ENCODE measurements around the gene MN1. TPM values are rescaled to one million over a fixed set of nuclear protein-coding genes. Genes with fewer than 3 reads are reported as not detected.

Gene MN1
- total RNA-seq, 4 donors from 2014 or later, result 0.53 to 2.8 (median 1.5) TPM

GRCh38 chr22:27698813-27699212 lies 102.7 kb downstream of the MN1 start:
- Histone ChIP-seq H3K27ac (no peak overlapping the region), H3K36me3 (no peaks in the 10 kb centered on the region), H3K4me3 (no peak overlapping the region), H3K27me3 (no peaks in the 10 kb centered on the region), H3K9me3 (peaks cover 0 to 9% (median 0%) of the 10 kb centered on the region in 4 donors), H3K4me1 (no peaks in the 10 kb centered on the region)
- TF ChIP-seq CTCF (IDR thresholded peaks at IDR 0.05) (no peak), POLR2A (IDR thresholded peaks at IDR 0.05) (no peak)
- DNase-seq, result no peak

Other genes starting within 250 kb of the MN1 start
- 10 to 100 TPM; 24.7 to 29.7 (median 28.2) TPM for gene PITPNB, start 117.5 kb upstream of the MN1 start, total RNA-seq